HG03196 (cell line): Measurements from ENCODE around the gene PRAMEF9.
"Not testable (repeated sequence)": the region's sequence is repeated elsewhere in the genome, so short reads cannot be mapped to it uniquely, and the experiment has no call there.

Experiments
- ATAC-seq: cut with Tn5 transposase; IDR thresholded peaks from one replicate; pipeline ENCODE4 v1.9.1; 2021; ENCODE audit not compliant: unreplicated experiment

The PRAMEF9 gene

DNA sequence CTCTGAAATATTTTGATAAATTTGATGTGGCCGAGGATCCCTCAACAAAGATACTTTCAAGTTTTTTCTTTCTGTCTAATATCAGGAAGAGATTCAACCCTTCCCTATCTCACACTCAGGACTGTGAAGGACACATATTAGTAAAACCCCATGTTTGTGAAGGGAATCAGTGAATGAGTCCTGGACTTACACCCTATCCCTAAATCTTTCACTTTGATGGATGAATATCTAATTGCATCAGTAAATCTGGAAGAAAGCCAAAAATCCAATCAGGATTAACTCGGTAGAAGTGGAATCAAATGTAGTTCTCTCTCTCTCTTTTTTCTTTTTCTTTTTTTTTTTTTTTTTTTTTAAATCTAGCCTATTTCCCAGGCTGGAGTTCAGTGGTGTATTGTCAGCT lies at the start of gene PRAMEF9:
TSS of gene PRAMEF9 (plus strand) at position 301 of the 400 bp plus-strand sequence. CDS start 3,433 bp downstream, outside the sequence.
- ATAC-seq = not testable (repeated sequence)

DNA sequence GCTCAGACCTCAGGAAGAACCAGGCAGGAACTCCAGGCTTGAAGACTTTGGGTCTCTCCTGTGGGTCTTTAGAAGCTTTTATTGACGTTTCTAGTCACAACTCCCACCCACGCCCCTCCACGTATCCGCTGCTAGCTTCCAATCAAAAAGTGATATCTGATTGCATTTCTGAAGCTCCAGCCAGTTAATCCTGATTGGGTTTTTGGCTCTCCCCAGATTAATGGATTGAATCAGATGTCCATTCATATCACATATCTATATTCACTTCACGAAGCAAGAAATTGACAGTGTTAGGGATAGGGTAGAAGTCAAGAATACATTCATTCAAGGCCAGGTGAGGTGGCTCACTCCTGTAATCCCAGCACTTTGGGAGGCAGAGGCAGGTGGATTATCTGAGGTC lies 15.7 kb upstream of the PRAMEF9 start, which contains the start of gene PRAMEF26:
TSS of gene PRAMEF26 (minus strand) at position 101 of the 400 bp plus-strand sequence. CDS start 2,914 bp downstream, outside the sequence.
- not testable (repeated sequence) for ATAC-seq

DNA sequence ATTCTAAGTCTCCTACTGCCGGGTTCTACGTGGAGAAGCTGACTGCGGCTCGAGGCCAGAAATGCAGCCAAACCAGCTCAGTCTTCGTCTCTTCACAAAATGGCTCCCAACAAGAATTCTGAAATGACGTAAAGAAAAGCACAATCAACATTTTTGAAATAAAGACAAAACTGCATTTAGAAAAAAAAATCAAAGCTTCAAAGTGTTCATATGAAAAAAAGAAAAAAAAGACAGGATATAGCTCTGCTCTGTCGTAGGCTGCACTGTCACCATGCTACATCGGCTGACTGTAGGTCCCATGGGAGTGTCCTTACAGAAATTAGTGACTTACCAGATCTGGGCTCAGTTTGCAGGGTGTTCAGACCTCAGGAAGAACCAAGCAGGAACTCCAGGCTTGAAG lies 6.1 kb upstream of the PRAMEF9 start, which contains the start of gene HNRNPCL4:
TSS of gene HNRNPCL4 (minus strand) at position 101 of the 400 bp plus-strand sequence. CDS start 164 bp downstream, outside the sequence.
- ATAC-seq = not testable (repeated sequence)

DNA sequence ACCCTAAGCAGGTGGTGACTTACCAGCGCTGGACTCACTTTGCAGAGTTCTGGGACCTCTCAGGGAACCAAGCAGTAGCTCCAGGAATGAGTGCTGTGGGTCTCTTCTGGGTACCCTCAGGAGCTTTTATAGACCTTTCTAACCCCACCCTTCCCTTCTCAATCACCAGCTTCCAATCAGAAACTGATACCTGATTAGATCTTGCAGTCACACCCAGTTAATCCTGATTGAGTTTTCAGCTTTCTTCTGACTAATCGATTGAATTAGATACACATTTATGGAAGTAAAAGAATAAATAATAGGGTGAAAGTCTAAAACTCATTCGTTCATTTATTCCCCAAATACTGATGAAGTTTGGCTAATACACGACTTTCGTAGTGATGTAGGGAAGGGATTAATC lies 29.7 kb downstream of the PRAMEF9 start, which contains the start of gene PRAMEF13:
TSS of gene PRAMEF13 (minus strand) at position 101 of the 400 bp plus-strand sequence. CDS start 1,820 bp downstream, outside the sequence.
- not testable (repeated sequence) for ATAC-seq

DNA sequence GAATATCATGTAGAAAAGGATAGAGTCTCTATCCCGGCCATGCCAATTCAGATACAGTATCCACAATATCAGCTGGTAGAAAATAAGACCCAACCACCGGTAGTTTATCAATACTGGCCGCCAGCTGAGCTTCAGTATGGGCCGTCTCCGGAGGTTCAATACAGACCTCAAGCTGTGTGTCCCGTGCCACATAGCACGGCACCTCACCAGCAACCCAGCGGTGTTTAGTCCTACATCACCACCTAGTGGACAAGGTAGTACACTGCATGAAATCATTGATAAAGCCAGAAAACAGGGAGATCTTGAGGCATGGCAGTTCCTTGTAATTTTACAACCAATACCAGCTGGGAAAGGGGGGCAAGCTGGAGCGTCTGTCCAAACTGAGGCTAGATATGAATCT lies 37.1 kb downstream of the PRAMEF9 start:
- ATAC-seq = not testable (repeated sequence)

DNA sequence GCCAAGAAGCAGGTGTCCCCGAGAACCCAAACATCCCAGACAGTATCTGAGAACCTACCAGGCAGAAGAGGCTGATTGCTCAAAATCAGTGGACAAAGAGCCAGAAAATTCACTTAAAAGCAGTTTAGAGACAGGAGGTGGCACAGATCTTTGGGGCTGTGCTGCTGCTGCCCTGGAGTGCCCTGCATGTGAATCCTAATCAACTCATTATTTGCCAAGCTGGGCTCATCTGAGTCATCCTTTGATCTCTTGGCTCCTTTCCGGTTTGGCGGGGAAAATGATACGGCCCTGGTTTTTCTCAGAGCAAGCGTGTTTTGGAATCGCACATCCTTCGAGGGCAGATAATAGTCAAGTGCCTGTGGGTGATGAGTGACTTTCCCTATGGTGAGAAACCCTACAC lies 45.0 kb downstream of the PRAMEF9 start:
- not testable (repeated sequence) for ATAC-seq

DNA sequence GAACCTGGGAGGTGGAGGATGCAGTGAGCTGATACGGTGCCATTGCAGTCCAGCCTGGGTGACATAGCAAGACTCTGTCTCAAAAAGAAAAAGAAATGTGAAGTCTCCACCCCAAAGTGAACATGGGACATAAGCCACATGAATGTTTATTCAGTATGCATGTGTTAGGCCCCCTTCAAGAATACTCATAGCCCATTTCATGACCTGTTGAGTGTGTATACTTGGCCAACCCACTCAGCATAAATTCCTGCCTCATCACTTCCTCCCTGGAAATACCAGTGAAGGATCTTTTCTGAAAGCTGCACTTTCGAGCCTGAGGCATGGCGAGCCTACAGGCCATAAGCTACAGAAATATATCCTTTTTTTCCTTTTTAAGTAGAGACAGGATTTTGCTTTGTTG lies 47.6 kb downstream of the PRAMEF9 start:
- ATAC-seq = not testable (repeated sequence)

DNA sequence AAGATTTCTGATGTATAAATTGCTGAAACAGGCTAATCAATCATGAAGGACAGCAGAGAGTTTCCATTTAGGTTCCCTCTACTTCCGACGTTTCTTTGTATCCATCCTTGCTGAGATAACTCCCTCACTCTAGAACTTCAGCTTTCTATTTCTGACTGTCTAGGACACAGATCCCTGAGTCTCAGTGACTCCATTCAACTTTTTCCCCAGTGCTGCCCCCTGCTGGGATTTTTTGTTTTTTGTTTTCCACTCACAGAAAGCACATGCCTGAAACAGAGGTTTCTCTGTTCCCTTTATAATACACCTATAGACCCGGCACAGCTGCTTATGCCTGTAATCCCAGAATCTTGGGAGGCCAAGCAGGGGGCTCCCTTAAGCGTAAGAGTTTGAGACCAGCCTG lies 51.1 kb downstream of the PRAMEF9 start:
- ATAC-seq = not testable (repeated sequence)

DNA sequence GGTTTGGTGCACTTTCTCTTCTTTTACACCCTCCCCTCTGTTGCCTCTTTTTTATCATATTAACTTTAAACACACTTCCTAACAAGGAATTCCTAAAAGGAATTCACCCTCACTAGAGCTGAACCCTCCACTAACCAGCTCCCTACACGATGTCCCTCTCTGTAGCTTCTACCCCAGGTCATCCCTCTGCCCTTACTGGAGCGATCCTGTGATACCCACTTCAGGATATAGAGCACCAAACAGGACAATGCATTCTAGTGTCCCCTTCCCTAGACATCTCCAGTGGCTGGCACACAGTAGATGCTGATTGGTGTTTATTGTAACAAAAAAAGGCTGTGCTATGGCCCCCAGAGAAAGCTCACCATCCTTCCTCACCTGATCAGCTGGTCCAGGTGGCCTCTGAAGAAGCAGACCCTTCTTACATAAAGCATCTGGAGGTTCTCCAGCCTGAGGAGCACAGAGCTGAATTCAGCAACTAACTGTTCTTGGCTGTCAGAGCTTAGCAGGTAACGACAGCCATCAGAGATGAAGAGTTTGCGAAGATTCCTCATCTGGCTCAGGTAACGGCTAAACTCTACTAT lies 52.9 kb downstream of the PRAMEF9 start:
- ATAC-seq = no peak

DNA sequence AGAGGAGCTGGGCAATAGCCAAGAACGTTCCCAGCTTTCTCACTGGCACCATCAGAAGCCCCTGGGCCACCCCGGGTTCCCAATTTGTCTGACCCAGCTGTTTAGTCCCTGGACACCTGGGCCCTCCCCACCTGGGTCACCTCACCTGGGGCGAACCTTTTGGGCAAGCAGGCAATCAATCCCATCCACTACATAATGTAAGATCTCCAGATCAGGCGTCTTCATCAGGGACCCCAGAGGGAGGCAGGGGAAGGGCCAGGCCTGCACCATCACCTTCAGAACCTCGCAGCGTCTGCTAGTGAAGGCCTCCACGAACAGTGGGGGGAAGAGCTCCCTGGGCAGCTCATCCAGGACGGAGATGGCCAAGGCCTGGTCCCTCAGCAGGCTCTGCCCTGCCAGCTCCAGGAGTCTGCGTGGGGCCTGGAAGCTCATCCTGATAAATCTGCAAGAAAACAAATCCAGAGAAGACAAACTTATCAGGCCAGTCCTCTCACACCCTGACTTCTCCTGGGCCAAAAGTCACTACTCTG lies 54.1 kb downstream of the PRAMEF9 start, which contains the start of gene PRAMEF18:
TSS of gene PRAMEF18 (minus strand) at position 480 of the 530 bp plus-strand sequence. CDS start at position 432, 48 bp downstream.
- ATAC-seq = not testable (repeated sequence)

DNA sequence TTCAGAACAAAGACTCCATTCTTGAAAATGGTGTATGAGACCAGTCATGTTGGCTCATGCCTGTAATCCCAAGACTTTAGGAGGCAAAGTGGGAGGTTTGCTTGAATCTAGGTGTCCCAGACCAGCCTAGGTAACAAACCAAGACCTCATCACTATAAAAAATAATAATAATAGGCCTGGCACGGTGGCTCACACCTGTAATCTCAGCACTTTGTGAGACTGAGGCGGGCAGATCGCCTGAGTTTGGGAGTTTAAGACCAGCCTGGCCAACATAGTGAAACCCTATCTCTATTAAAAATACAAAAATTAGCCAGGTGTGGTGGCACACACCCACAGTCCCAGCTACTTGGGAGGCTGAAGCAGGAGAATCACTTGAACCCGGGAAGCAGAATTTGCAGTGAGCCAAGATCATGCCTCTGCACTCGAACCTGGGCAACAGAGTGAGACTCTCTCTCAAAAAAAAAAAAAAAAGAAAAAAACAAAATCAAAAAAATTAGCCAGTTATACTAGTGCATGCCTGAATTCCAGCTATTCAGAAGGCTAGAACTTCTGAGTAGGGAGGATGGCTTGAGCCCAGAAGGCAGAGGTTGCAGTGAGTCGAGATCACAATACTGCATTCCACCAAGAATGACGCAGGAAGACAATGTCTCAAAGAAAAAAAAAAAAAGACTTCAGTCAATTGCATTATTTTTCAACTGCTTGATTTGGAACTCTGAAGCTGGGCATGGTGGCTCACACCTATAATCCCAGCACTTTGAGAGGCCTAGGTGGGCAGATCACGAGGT lies 55.8 kb downstream of the PRAMEF9 start:
- not testable (repeated sequence) for ATAC-seq

DNA sequence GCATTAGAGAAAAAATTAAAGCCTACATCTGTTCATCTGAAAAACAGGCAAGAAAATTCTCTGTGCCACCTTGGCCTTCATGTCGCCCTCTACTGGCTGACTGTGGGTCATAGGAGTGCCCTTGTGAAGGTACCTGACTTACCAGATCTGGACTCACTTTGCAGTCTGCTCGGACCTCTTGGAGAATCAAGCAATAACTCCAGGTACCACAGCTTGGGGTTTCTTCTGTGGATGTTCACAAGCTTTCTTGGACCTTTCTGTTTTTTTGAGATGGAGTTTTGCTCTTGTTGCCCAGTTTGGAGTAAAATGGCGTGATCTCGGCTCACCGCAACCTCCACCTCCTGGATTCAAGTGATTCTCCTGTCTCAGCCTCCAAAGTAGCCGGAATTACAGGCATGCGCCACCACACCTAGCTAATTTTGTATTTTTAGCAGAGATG lies 56.7 kb downstream of the PRAMEF9 start:
- no peak for ATAC-seq
